Astrocyte (in vitro differentiated cells and primary cell): ENCODE results near the gene TMBIM4. TPM values are rescaled to one million over a fixed set of nuclear protein-coding genes. Genes with fewer than 3 reads are reported as not detected.

Experiments used
- DNase-seq: peaks from one replicate; pipeline ENCODE4 v3.0.0-alpha.2; 2010; ENCODE audit warnings: low read depth
- FAIRE-seq: peaks from 2 replicates; lab custom pipeline; 2011; peaks lifted over from hg19 to GRCh38; lab: Jason Lieb, UNC
- H2AFZ ChIP-seq: 2 replicates; pipeline ENCODE4 v1.6.0; 2012; ENCODE audit warnings: low read depth, low read length, inconsistent platforms
- H3K27ac ChIP-seq: 2 replicates; pipeline ENCODE4 v1.5.1; 2011; ENCODE audit warnings: low read depth, low read length, inconsistent platforms
- H3K27me3 ChIP-seq: 2 replicates; pipeline ENCODE4 v1.6.0; 2011; ENCODE audit warnings: low read length, inconsistent platforms; ENCODE audit not compliant: insufficient read depth
- H3K36me3 ChIP-seq: 2 replicates; pipeline ENCODE4 v1.5.1; 2011; ENCODE audit warnings: low read length, inconsistent platforms; ENCODE audit not compliant: insufficient read depth
- H3K4me1 ChIP-seq: 2 replicates; pipeline ENCODE4 v1.5.1; 2011; ENCODE audit warnings: low read length, inconsistent platforms; ENCODE audit not compliant: insufficient read depth
- H3K4me2 ChIP-seq: 2 replicates; pipeline ENCODE4 v1.6.0; 2012; ENCODE audit warnings: low read length, inconsistent platforms
- H3K4me3 ChIP-seq: 2 replicates; pipeline ENCODE4 v1.5.1; 2011; ENCODE audit warnings: low read depth, mild to moderate bottlenecking, low read length, inconsistent platforms; ENCODE audit not compliant: insufficient read depth
- H3K79me2 ChIP-seq: 2 replicates; pipeline ENCODE4 v1.6.0; 2012; ENCODE audit warnings: mild to moderate bottlenecking, low read length, inconsistent platforms; ENCODE audit not compliant: insufficient read depth
- H3K9ac ChIP-seq: 2 replicates; pipeline ENCODE4 v1.6.0; 2012; ENCODE audit warnings: mild to moderate bottlenecking, low read length, inconsistent platforms
- H3K9me3 ChIP-seq: 2 replicates; pipeline ENCODE4 v1.5.1; 2012; ENCODE audit warnings: low read depth, mild to moderate bottlenecking, low read length, inconsistent platforms; ENCODE audit not compliant: insufficient read depth
- H4K20me1 ChIP-seq: 2 replicates; pipeline ENCODE4 v1.6.0; 2012; ENCODE audit warnings: low read length, inconsistent platforms; ENCODE audit not compliant: insufficient read depth
- H3K27ac Mint-ChIP-seq: one replicate; pipeline ENCODE4 v1.8.0; 2021; ENCODE audit warnings: mild to moderate bottlenecking, mixed read lengths; ENCODE audit not compliant: unreplicated experiment
- H3K27me3 Mint-ChIP-seq: one replicate; pipeline ENCODE4 v1.8.0; 2021; ENCODE audit warnings: low read depth, mixed read lengths; ENCODE audit not compliant: unreplicated experiment
- H3K36me3 Mint-ChIP-seq: one replicate; pipeline ENCODE4 v1.8.0; 2021; ENCODE audit warnings: low read depth, mixed read lengths; ENCODE audit not compliant: unreplicated experiment
- H3K4me1 Mint-ChIP-seq: one replicate; pipeline ENCODE4 v1.8.0; 2021; ENCODE audit warnings: low read depth, mixed read lengths; ENCODE audit not compliant: unreplicated experiment
- H3K4me3 Mint-ChIP-seq: one replicate; pipeline ENCODE4 v1.8.0; 2021; ENCODE audit warnings: mild to moderate bottlenecking, moderate library complexity, mixed read lengths; ENCODE audit not compliant: unreplicated experiment
- H3K9me3 Mint-ChIP-seq: one replicate; pipeline ENCODE4 v1.8.0; 2021; ENCODE audit warnings: mild to moderate bottlenecking, mixed read lengths; ENCODE audit not compliant: unreplicated experiment
- CTCF ChIP-seq: IDR thresholded peaks from 2 replicates; pipeline ENCODE4 v1.5.1; 2011; ENCODE audit warnings: low read depth, mild to moderate bottlenecking, inconsistent platforms, low read length, moderate library complexity; ENCODE audit not compliant: insufficient read depth
- EZH2 ChIP-seq: IDR thresholded peaks from 2 replicates; pipeline ENCODE4 v1.6.1; 2012; ENCODE audit warnings: mild to moderate bottlenecking, low read length, inconsistent platforms; ENCODE audit not compliant: insufficient read depth
- total RNA-seq: library from RNA; stranded (reverse); gene quantifications from 2 replicates; pipeline ENCODE4 v1.2.1, GENCODE V29; 2021

TMBIM4 gene
- total RNA-seq, 1 donor from 2014 or later = 41.5 TPM

- Mint-ChIP-seq H3K36me3 (peaks cover 34% of the 10 kb centered on the region), H3K4me1 (peaks cover 3% of the 10 kb centered on the region), H3K9me3 (peaks cover 10% of the 10 kb centered on the region), H3K27ac (no peak overlapping the region), H3K27me3 (no peaks in the 10 kb centered on the region), H3K4me3 (no peak overlapping the region)
- no peak for FAIRE-seq
- H4K20me1 ChIP-seq = no peaks in the 10 kb centered on the region
- H3K27me3 ChIP-seq = no peaks in the 10 kb centered on the region
- H2AFZ ChIP-seq = no peak overlapping the region
- TF ChIP-seq EZH2 (no peak), CTCF (no peak)
- H3K79me2 ChIP-seq = no peaks in the 10 kb centered on the region
- no peak overlapping the region for H3K4me2 ChIP-seq
- peaks cover 20% of the 10 kb centered on the region for H3K36me3 ChIP-seq
- no peak overlapping the region for H3K27ac ChIP-seq
- no peak overlapping the region for H3K9ac ChIP-seq
- no peaks in the 10 kb centered on the region for H3K4me1 ChIP-seq
- DNase-seq = no peak
- no peak overlapping the region for H3K4me3 ChIP-seq
- H3K9me3 ChIP-seq = peaks cover 11% of the 10 kb centered on the region
These were observed 29.1 kb downstream of the TMBIM4 start for GRCh38 chr12:66140731-66141130.

GRCh38 chr12:66139328-66139727, 30.5 kb downstream of the TMBIM4 start:
- Histone ChIP-seq H3K4me2 (no peak overlapping the region), H3K9me3 (peaks cover 11% of the 10 kb centered on the region), H3K9ac (no peak overlapping the region), H2AFZ (no peak overlapping the region), H3K36me3 (peaks cover 20% of the 10 kb centered on the region), H4K20me1 (no peaks in the 10 kb centered on the region), H3K27me3 (no peaks in the 10 kb centered on the region), H3K79me2 (no peaks in the 10 kb centered on the region), H3K4me3 (no peak overlapping the region), H3K4me1 (no peaks in the 10 kb centered on the region), H3K27ac (no peak overlapping the region)
- DNase-seq = no peak
- H3K9me3 Mint-ChIP-seq = peaks cover 10% of the 10 kb centered on the region
- TF ChIP-seq CTCF (no peak), EZH2 (no peak)
- no peaks in the 10 kb centered on the region for H3K4me1 Mint-ChIP-seq
- no peak for FAIRE-seq
- H3K27ac Mint-ChIP-seq = no peak overlapping the region
- no peak overlapping the region for H3K4me3 Mint-ChIP-seq
- no peaks in the 10 kb centered on the region for H3K27me3 Mint-ChIP-seq
- H3K36me3 Mint-ChIP-seq = peaks cover 31% of the 10 kb centered on the region

GRCh38 chr12:66137937-66138336, 31.9 kb downstream of the TMBIM4 start:
- Histone ChIP-seq H3K27me3 (no peaks in the 10 kb centered on the region), H3K79me2 (no peaks in the 10 kb centered on the region), H3K27ac (no peak overlapping the region), H2AFZ (no peak overlapping the region), H3K9me3 (peaks cover 11% of the 10 kb centered on the region), H3K4me2 (no peak overlapping the region), H4K20me1 (no peaks in the 10 kb centered on the region), H3K9ac (no peak overlapping the region), H3K36me3 (peaks cover 20% of the 10 kb centered on the region), H3K4me1 (peaks cover under 1% of the 10 kb centered on the region), H3K4me3 (no peak overlapping the region)
- H3K4me3 Mint-ChIP-seq = no peak overlapping the region
- H3K27ac Mint-ChIP-seq = no peak overlapping the region
- H3K4me1 Mint-ChIP-seq = peaks cover 3% of the 10 kb centered on the region
- no peaks in the 10 kb centered on the region for H3K27me3 Mint-ChIP-seq
- no peak for FAIRE-seq
- peaks cover 29% of the 10 kb centered on the region for H3K36me3 Mint-ChIP-seq
- TF ChIP-seq EZH2 = no peak
- no peak for TF ChIP-seq CTCF
- DNase-seq = no peak
- H3K9me3 Mint-ChIP-seq = peaks cover 10% of the 10 kb centered on the region
